ENCODE measurements around the gene AVPR2. TPM values are rescaled to one million over a fixed set of nuclear protein-coding genes. Genes with fewer than 3 reads are reported as not detected.

Gene AVPR2
- total and polyA plus RNA-seq, 2 donors (not counting 1 experiment from before 2014, with no cell fraction given), result not detected

GRCh38 chrX:153930011-153930910, 25.8 kb downstream of the AVPR2 start:
- Histone ChIP-seq H3K4me3 (replicated peaks in 1 of 4; ENCODE audit: control extremely low read depth in 1 of 4, insufficient read depth in 1 of 4, low read depth in 3 of 4, low read length in 4 of 4) (no peak overlapping the region), H3K27ac (ENCODE audit: insufficient read depth, low read length) (no peak overlapping the region), H3K4me1 (ENCODE audit: control insufficient read depth, extremely low read depth, insufficient read depth, low read length) (peaks cover 5% of the 10 kb centered on the region), H3K9ac (ENCODE audit: insufficient read depth, low read length) (no peak overlapping the region), H3K36me3 (ENCODE audit: control insufficient read depth, insufficient read depth, low read length) (peaks cover 10% of the 10 kb centered on the region), H4K20me1 (ENCODE audit: control insufficient read depth, extremely low read depth, insufficient read depth, low read length) (no peaks in the 10 kb centered on the region), H3K4me2 (ENCODE audit: extremely low read depth, insufficient read depth, low read length) (no peak overlapping the region), H3K27me3 (ENCODE audit: control insufficient read depth, insufficient read depth, low read length) (no peaks in the 10 kb centered on the region), H2AFZ (ENCODE audit: low read length) (no peak overlapping the region), H3K79me2 (ENCODE audit: control insufficient read depth, insufficient read depth, low read length) (peaks cover 16% of the 10 kb centered on the region), H3K9me3 (ENCODE audit: control insufficient read depth, insufficient read depth, low read depth, low read length) (no peaks in the 10 kb centered on the region)
- TF ChIP-seq EZH2 (IDR thresholded peaks at IDR 0.05; ENCODE audit: low read length, missing control alignments), result no peak
- no peak for TF ChIP-seq CTCF (conservative IDR thresholded peaks at IDR 0.05 in 1 of 2, IDR thresholded peaks at IDR 0.05 in 1 of 2; ENCODE audit: low read depth in 1 of 2, low read length in 2 of 2)
- DNase-seq (ENCODE audit: low read depth in 2 of 2), result no peak

- H2AFZ ChIP-seq (ENCODE audit: low read length), result no peak overlapping the region
- TF ChIP-seq CTCF (conservative IDR thresholded peaks at IDR 0.05 in 1 of 2, IDR thresholded peaks at IDR 0.05 in 1 of 2; ENCODE audit: low read depth in 1 of 2, low read length in 2 of 2), result no peak
- no peak for TF ChIP-seq EZH2 (IDR thresholded peaks at IDR 0.05; ENCODE audit: low read length, missing control alignments)
Measured at GRCh38 chrX:153931151-153931550, 26.7 kb downstream of the AVPR2 start.

GRCh38 chrX:153931748-153932147, 27.3 kb downstream of the AVPR2 start:
- Histone ChIP-seq H3K79me2 (ENCODE audit: control insufficient read depth, insufficient read depth, low read length) (peaks cover 16% of the 10 kb centered on the region), H3K4me2 (ENCODE audit: extremely low read depth, insufficient read depth, low read length) (no peak overlapping the region), H3K9me3 (ENCODE audit: control insufficient read depth, insufficient read depth, low read depth, low read length) (no peaks in the 10 kb centered on the region)

More at GRCh38 chrX:153931151-153931550, 26.7 kb downstream of the AVPR2 start:
- no peak for DNase-seq (ENCODE audit: low read depth in 2 of 2)
- H3K4me1 ChIP-seq (ENCODE audit: control insufficient read depth, extremely low read depth, insufficient read depth, low read length), result peaks cover 5% of the 10 kb centered on the region
- H3K36me3 ChIP-seq (ENCODE audit: control insufficient read depth, insufficient read depth, low read length), result peaks cover 10% of the 10 kb centered on the region
- no peaks in the 10 kb centered on the region for H3K27me3 ChIP-seq (ENCODE audit: control insufficient read depth, insufficient read depth, low read length)
- H3K4me3 ChIP-seq (replicated peaks in 1 of 4; ENCODE audit: control extremely low read depth in 1 of 4, insufficient read depth in 1 of 4, low read depth in 3 of 4, low read length in 4 of 4), result no peak overlapping the region
- no peaks in the 10 kb centered on the region for H4K20me1 ChIP-seq (ENCODE audit: control insufficient read depth, extremely low read depth, insufficient read depth, low read length)
- H3K9ac ChIP-seq (ENCODE audit: insufficient read depth, low read length), result no peak overlapping the region
- no peak overlapping the region for H3K27ac ChIP-seq (ENCODE audit: insufficient read depth, low read length)
- no peaks in the 10 kb centered on the region for H3K9me3 ChIP-seq (ENCODE audit: control insufficient read depth, insufficient read depth, low read depth, low read length)
- H3K79me2 ChIP-seq (ENCODE audit: control insufficient read depth, insufficient read depth, low read length), result peaks cover 16% of the 10 kb centered on the region
- no peak overlapping the region for H3K4me2 ChIP-seq (ENCODE audit: extremely low read depth, insufficient read depth, low read length)

More at GRCh38 chrX:153931748-153932147, 27.3 kb downstream of the AVPR2 start:
- Histone ChIP-seq H3K27me3 (ENCODE audit: control insufficient read depth, insufficient read depth, low read length) (no peaks in the 10 kb centered on the region), H3K4me1 (ENCODE audit: control insufficient read depth, extremely low read depth, insufficient read depth, low read length) (peaks cover 4% of the 10 kb centered on the region), H3K9ac (ENCODE audit: insufficient read depth, low read length) (no peak overlapping the region), H3K36me3 (ENCODE audit: control insufficient read depth, insufficient read depth, low read length) (peaks cover 10% of the 10 kb centered on the region), H4K20me1 (ENCODE audit: control insufficient read depth, extremely low read depth, insufficient read depth, low read length) (no peaks in the 10 kb centered on the region), H3K4me3 (replicated peaks in 1 of 4; ENCODE audit: control extremely low read depth in 1 of 4, insufficient read depth in 1 of 4, low read depth in 3 of 4, low read length in 4 of 4) (no peak overlapping the region), H3K27ac (ENCODE audit: insufficient read depth, low read length) (no peak overlapping the region), H2AFZ (ENCODE audit: low read length) (no peak overlapping the region)
- TF ChIP-seq CTCF (conservative IDR thresholded peaks at IDR 0.05 in 1 of 2, IDR thresholded peaks at IDR 0.05 in 1 of 2; ENCODE audit: low read depth in 1 of 2, low read length in 2 of 2), result no peak
- TF ChIP-seq EZH2 (IDR thresholded peaks at IDR 0.05; ENCODE audit: low read length, missing control alignments), result no peak
- DNase-seq (ENCODE audit: low read depth in 2 of 2), result no peak

Measured in fibroblast of lung (primary cell).